NOMO-1 (cell line): Measurements from ENCODE around the gene CPNE4.
"Not testable (repeated sequence)": the region's sequence is repeated elsewhere in the genome, so short reads cannot be mapped to it uniquely, and the experiment has no call there.

Source experiments
- DNase-seq, 2 experiments: peaks; one replicate each; lab custom pipeline; 2025; ENCODE audit not compliant: unreplicated experiment in 2 of 2; lab: John Stamatoyannopoulos, UW

CPNE4 gene

DNA sequence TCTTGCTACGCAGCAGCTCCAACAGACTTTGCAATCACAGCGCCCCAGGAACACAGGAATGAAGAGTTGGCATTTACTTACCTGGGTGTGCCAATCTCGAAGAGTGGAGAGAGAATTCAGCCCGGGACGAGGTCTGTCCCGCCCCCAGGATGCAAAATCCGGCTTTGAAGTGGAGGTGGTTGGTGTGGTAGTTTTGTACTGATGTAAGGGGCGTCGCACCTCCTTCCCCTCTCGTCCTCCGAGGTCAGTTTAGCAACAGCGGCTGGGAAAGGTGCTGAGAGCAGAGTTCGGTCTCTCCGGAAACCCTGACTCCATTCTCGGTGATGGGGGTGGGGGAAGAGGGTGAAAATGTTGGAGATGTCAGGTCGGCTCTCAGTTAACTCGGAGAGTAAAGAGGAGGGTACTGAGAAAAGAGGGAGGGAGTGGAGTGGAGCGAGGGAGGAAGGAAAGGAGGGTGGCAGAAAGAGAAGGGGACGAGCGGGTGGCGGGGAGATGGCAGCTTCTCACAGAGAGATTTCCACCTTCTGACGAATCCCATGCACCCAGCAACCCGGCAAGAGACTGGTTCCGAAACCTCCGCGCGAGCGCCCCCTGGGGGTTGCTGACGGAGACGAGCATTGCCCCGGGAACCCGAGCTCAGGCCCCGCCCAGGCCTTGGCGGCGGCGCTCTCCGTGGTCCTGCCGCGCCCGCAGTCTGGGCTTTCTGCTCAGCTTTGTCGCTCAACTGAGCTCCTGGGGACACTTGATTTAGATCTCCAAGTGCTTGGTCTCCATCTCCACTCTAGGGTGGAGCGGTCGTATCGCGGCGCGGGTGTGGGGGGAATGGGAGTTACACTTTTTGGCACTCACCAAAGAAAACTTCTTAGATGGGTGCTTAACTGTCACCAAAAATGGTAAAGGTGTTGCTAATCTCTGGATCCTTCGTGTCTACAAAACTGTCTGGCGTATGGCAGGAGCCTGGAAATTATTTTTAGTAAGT is at the start of gene CPNE4:
CPNE4 (minus strand) TSS at position 529 of the 979 bp plus-strand sequence.
- DNase-seq: peak; percentile 93 to 98

GRCh38 chr3:132083583-132084279 is 48.9 kb upstream of the CPNE4 start:
- peak in 1 of 2 experiments; percentile 5 for DNase-seq

DNA sequence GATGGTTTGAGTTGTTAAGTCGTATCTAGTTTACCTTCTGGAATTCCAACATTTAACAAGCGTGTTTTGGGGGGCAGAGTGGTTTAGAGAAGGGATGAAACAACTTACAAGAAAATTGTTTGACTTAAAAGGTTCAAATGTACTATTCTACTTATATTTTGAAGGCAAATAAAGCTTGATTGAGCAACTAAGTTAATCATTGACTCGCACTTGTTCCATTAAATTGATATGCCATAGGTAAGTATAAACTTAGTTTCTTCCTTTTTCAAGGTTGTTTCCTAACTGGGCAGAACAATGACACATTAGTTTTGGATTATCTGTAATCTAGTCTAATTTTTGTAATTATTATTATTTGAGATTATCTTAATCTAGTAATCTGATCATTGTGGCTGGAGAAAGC is 48.3 kb upstream of the CPNE4 start:
- DNase-seq: no peak

DNA sequence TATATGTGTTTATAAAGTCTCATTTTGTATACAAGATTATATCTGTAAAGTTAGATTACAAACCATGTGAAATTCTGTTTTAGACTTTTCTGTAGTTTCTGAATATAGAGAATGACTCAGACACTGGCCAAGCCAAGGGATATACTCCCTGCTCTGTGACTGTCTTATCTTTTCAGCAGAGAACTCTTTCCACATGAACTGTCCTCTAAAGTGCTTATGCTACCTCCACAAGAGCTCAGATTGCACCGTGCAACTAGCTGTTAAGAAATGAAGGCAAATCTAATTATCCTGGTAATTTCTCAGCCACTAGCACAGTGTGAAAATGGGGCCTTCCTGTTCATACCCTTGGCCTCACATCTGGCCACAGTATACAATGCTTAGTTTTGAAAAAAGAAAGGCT is 44.3 kb upstream of the CPNE4 start:
- DNase-seq: no peak

DNA sequence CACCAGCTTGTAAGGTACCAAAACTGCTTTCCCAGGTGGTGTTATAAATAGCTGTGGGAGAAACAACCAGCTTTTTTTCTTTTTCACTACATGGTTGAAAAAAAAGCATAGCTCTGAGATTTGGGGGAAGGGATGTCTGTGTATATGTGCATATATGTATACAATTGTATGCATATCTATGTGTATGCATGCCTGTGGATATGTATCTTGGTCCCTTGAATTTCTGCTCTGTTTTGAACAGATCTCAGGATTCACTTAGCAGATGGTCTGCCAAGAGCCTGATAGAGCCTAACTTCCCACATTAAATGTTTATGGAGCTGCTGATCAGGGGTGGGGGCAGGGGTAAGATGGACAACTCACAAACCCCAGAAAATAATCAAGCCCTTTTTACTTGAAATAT is 39.0 kb upstream of the CPNE4 start:
- no peak for DNase-seq

DNA sequence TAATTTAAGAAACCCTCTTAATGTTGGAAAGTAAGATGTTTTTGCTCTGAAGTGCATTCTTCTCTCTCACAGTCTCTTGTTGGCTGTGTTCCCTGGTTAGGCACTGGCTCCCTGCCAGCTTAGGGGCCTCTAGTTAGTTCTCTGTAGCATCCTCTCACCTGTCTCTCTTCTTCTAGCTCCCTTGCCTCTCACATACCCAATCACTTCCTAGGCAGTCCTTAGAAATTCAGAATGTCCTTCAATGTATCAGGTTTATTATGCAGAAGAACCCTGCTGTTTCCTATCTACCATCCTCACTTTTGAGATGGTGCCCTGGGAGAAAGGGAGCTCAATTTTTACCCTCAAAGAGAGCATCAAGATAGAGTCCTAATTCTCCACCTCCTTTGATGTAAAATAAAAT is 36.2 kb upstream of the CPNE4 start:
- DNase-seq: no peak

DNA sequence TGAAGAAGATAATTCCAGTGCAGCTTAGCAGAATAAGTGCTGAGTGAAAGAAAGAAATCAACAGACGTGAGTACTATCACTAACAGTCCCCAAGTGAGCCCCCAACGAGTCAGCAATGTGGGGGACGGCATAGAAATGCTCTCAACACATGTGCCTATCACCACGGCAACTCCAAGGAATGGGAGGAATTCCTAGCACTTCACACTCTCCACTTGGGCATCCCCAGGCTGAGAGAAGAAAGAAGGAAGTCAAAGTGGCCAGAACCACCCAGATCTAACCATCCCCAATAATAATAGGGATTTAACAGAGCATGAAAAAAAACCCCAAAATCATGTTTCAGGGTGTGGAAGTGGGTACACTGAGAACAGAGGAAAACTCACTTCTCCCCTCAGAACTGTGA is 29.3 kb upstream of the CPNE4 start:
- DNase-seq: no peak

- no peak for DNase-seq
These were observed 27.7 kb upstream of the CPNE4 start for GRCh38 chr3:132062535-132062934.

GRCh38 chr3:132055872-132056271 is 21.1 kb upstream of the CPNE4 start:
- no peak for DNase-seq

- DNase-seq: no peak
These were observed 12.4 kb upstream of the CPNE4 start for GRCh38 chr3:132047209-132047608.

DNA sequence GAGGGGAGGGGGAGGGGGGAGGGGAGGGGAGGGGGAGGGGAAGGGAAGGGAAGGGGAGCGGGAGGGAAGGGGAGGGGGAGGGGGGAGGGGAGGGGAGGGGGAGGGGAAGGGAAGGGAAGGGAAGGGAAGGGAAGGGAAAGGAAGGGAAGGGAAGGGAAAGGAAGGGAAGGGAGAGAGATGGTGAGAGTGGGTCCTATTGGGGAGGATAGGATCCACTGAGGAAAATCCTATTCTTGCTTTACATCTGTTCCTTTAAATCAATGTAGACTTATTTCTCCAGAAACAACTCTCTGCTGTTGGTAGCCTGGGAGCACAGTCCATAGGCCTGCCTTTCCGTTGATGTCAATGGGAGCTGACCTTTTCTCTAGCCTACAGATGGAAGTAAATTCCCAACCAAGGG is 10.1 kb upstream of the CPNE4 start:
- not testable (repeated sequence) for DNase-seq

GRCh38 chr3:132042681-132043080 is 7.9 kb upstream of the CPNE4 start:
- no peak for DNase-seq

- DNase-seq: peak; percentile 7 to 39
These were observed 3.5 kb upstream of the CPNE4 start for GRCh38 chr3:132038198-132038825.

- DNase-seq: no peak
These were observed 2.8 kb upstream of the CPNE4 start for GRCh38 chr3:132037581-132037980.

DNA sequence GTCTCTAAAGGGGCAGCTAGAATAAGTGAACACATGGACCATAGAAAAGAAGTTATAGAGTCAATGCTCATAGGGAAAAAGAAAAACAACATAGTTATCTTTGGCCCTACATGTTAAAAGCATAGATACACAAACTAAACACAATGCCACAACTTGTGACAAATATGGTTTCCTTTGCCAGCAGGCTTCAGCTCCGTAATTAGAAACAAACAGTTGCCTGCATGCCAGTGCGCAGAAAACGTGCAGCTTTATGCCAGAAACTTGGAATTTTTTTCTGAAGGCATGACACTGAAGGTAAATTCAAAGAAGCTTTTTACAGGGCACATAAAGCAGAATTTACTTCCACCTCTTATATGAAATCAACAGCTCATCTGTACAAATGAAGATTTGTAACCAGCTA is 2.2 kb upstream of the CPNE4 start:
- no peak for DNase-seq

GRCh38 chr3:132034097-132034485 is 723 bp downstream of the CPNE4 start:
- DNase-seq: peak in 1 of 2 experiments; percentile 6

GRCh38 chr3:132033471-132033870 is 1.3 kb downstream of the CPNE4 start:
- DNase-seq: no peak

GRCh38 chr3:132032959-132033358 is 1.9 kb downstream of the CPNE4 start:
- DNase-seq: no peak

GRCh38 chr3:132029182-132029902 is 5.5 kb downstream of the CPNE4 start:
- DNase-seq: peak; percentile 45 to 76

DNA sequence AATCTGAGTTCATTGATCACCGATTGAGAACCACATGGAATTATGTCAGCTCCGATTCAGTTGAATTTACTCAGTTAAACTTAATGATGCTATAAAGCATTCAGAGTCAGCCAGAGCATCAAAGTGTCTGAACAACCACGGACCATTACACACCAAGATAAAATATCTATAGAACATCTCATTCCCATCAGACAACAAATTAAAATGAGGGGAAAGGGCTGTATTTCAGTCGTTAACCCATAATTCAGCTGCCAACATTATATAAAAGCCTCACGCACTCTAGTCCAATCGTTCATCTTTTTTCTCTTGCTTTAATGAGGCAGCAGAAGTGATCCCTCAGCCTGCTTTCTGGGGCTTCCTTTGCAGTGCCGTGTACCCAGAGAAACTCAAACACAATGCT is 11.9 kb downstream of the CPNE4 start:
- DNase-seq: no peak

DNA sequence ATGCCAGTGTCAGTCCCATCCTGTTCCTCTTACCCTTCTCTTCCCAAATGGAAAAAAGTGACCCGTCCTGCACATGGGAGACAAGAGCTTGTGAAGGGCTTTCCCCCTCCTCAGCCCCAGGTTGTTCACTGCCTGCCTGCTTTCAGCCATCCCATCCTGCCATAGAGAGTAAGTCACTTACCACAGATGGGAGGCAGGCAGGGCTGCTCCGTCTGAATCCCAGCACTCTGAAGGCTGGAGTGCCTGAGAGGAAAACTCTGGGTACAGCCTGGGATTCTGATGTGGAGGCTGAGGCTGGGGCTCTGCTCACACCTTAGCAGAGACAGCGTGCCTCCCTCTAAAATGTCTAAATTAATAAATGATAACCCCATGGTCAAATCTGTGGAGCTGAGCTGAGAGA is 14.8 kb downstream of the CPNE4 start:
- no peak for DNase-seq
